SKM-1 (cell line): ENCODE results near the gene ATP9A.
"Not testable (repeated sequence)": the region's sequence is repeated elsewhere in the genome, so short reads cannot be mapped to it uniquely, and the experiment has no call there.

ENCODE experiments used
- DNase-seq: peaks from one replicate; lab custom pipeline; 2025; ENCODE audit not compliant: unreplicated experiment; lab: John Stamatoyannopoulos, UW

The ATP9A gene

GRCh38 chr20:51731731-51732095 lies 36.5 kb downstream of the ATP9A start:
- DNase-seq = no peak

- DNase-seq = no peak
Observed at GRCh38 chr20:51729771-51730170, 38.4 kb downstream of the ATP9A start.

- DNase-seq = no peak
Observed at GRCh38 chr20:51728737-51729136, 39.5 kb downstream of the ATP9A start.

GRCh38 chr20:51727872-51728271 lies 40.3 kb downstream of the ATP9A start:
- no peak for DNase-seq

- no peak for DNase-seq
Observed at GRCh38 chr20:51725584-51726176, 42.5 kb downstream of the ATP9A start.

GRCh38 chr20:51723026-51723425 lies 45.2 kb downstream of the ATP9A start:
- DNase-seq = not testable (repeated sequence)

GRCh38 chr20:51722246-51722645 lies 45.9 kb downstream of the ATP9A start:
- not testable (repeated sequence) for DNase-seq

GRCh38 chr20:51720854-51721253 lies 47.3 kb downstream of the ATP9A start:
- no peak for DNase-seq

- DNase-seq = no peak
Observed at GRCh38 chr20:51720384-51720783, 47.8 kb downstream of the ATP9A start.

GRCh38 chr20:51715856-51716185 lies 52.4 kb downstream of the ATP9A start:
- DNase-seq = no peak

GRCh38 chr20:51715163-51715855 lies 52.9 kb downstream of the ATP9A start:
- no peak for DNase-seq

- no peak for DNase-seq
Observed at GRCh38 chr20:51713213-51713598, 55.0 kb downstream of the ATP9A start.

- no peak for DNase-seq
Observed at GRCh38 chr20:51712501-51713212, 55.5 kb downstream of the ATP9A start.

- DNase-seq = no peak
Observed at GRCh38 chr20:51711426-51711825, 56.8 kb downstream of the ATP9A start.

- no peak for DNase-seq
Observed at GRCh38 chr20:51710361-51710894, 57.8 kb downstream of the ATP9A start.

GRCh38 chr20:51705400-51705799 lies 62.8 kb downstream of the ATP9A start:
- no peak for DNase-seq

- DNase-seq = no peak
Observed at GRCh38 chr20:51703400-51704287, 64.5 kb downstream of the ATP9A start.

GRCh38 chr20:51702556-51702955 lies 65.6 kb downstream of the ATP9A start:
- DNase-seq = peak; percentile 16

- DNase-seq = peak; percentile 24
Observed at GRCh38 chr20:51700809-51701285, 67.3 kb downstream of the ATP9A start.

- DNase-seq = no peak
Observed at GRCh38 chr20:51698252-51698651, 69.9 kb downstream of the ATP9A start.
